Measurements from ENCODE around the gene LDLRAD4.

The LDLRAD4 gene

DNA sequence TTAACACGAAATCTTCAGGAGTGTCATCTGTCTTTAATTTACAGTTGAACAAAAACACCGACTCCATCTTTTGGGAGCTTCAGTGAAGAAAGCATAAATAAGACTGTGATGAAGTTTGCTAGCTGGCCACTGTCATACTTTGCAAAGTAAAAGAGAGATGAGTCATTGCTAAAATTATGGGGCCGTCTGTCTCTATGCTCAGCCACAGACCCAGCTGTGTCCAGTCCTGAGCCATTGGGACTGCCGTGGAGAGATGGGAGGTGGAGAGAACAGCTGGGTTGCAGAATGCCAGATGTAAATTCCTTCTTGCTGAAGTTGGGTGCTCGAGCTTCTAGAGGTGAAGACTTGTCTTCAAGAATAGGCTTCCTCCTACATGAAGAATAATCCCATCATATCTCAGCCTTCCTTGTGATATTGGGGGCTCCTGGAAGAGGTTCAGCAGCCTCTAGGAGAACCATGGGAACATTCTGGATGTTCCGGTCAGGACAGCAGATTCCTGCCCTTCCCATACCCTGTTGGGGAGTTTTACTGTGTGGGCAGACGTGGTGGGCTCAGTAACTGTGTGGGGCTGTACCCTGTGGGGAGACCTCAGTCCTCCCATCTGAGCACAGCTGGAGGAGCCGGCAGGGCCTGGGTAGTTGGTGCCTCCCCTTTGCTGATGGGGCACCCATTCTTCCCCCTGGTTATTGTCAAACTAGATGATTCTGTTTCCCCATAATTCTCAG lies 71.1 kb downstream of the LDLRAD4 start:
- no peak for DNase-seq

DNA sequence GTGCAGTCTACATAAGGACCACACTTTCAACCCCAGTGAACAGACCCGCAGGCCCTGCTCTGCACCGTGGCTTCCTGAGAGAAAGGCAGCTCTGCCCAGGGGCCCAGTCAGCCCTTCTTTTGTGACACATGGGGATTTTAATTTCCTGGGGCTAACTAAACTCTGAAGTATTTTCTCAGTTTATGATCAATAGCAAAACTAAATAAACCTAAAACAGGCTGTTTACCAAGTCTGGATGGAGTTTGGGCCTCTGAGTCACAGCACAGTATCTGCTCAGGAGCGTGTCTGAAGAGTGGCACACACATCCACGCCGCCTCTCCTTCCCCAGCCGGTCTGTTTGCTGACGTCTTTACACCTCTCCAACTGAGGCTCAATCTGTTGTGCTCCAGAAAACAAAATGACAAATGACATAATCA lies 72.3 kb downstream of the LDLRAD4 start:
- no peak for DNase-seq

DNA sequence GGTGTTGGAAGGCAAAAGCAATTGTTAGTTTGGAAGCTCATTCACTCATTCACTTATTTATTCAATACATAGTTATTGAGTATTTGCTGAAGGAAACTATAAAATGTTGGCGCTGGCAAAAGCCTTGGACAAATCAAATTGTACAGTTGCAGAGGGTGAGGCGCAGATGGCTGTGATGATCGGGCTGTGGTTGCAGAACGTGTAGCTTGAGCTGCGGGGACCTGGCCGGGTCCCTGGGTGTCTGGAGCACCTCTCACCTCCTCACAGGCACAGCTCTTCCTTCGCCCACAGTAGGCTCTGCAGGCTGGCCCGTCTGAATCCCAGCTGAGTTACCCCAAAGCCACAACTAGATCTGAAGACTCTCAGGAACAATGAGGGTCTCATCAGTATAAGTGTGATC lies 72.7 kb downstream of the LDLRAD4 start:
- no peak for DNase-seq

DNA sequence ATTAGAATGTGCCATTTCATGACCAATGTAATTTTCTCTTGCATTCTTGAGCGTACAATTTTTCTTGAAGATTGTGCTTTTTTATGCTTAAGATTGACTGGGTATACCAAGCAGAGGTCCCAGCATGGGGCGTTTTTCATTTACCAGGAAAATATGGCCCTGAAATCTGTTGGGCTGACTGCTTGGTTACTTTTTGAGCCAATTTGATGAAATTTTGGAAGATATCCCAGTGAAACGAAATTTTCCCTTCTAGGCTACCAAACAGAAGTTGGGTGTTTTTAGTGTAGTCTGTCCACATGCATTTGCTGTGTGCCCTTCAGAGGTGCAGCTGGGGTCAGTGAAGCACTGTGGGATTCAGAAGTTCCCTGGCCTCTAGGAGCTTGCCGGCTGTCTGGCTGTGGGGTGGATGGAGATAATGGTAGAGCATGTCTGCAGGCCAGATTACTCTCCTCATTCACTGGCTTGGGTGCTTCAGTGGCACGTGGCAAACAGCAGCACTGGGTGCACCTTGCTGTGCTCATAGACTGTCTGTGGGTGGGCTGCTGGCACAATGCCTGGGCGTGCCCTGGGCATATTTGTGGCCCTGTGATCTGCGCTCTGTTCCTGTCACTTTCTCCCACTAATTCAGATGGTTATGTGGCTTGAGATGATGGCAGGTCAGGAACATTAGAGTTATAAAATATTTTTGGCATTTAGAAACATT lies 73.3 kb downstream of the LDLRAD4 start:
- no peak for DNase-seq

DNA sequence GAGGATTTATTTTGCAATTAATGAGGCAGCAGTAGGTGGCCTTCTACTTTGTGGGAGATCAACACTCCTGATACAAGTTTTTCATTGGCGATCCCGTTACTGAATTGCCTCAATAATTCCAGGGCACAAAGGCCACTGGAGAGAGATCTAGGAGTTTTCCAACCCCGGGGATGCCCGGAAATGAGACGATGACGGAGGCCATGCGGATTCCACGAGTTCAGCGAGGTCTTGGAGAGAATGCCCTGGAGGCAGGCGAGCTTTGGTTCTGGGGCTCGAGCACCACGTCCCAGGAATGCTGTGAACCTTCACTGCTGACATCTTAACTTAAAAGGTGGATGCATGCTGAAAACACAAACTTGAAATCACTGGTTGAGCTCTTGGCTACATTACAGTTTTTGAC lies 74.2 kb downstream of the LDLRAD4 start:
- DNase-seq: no peak

DNA sequence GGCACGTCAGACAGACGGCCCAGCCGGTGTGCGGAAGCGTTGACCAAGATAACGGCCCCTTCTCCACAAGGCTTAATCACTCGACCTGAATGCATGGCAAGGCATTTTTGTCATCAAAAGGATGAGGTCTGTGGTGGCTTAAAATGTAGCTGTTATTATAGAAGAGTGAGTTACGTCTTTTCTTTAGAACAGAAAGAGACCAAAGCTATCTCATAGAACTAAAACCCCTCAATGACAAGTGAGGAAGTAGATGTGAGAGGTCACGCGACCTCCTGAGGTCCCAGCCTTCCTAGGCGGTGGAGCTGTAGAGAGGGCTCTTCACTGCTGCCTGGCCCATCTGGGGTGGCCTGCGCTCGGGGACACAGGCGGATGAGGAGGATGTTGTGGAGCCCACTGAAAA lies 75.7 kb downstream of the LDLRAD4 start:
- no peak for DNase-seq

DNA sequence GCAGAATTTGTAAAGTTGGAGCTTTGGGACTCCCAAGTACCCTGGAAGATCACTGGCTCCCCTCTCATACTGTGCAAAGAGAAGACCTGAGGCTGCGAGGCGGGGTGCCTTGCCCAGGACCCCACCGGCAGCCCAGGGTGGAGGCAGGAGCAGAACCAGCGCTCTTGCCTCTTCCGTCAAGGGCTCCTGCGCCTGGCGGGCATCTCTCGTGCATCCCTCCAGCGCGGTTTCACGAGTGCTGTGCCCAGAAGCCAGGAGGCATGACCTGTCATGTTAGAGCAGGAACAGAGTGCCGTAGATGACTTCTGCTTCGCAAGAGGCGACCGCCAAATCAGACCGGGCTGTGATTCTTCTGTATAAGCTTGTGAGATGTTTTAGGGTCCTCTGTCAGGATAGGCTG lies 77.3 kb downstream of the LDLRAD4 start:
- DNase-seq: no peak

DNA sequence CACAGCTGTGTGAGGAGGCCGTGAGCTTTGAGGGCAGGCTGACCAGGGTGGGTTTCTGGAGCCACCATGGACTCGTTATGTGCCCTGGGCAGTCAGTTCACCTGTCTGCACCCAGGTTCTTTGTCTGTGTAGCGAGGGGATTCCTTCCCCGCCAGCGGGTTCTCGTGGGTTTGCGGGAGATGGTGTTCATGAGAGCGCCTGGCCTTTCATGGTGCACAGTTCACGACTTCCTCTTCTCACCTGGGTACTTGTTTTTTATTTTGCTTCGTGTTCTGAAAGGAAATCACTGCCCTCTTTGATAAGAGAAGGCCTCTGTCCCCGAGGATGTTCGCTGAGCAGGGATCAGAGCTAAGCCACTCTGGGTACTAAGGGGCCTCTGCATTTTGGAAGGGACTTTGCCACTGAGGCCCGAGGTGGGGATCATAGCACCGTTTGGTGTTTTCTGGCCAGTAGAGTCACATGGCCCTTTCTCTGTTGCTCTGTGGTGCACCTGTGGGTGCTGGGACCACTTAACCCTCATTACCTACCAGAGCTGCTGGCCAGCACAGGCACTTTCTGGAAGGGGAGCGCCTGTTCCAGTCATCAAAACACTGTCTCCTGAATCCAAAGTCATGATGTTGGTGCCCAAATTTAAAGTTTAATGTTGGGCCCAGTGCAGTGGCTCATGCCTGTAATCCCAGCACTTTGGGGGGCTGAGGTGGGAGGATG lies 78.5 kb downstream of the LDLRAD4 start:
- no peak for DNase-seq

DNA sequence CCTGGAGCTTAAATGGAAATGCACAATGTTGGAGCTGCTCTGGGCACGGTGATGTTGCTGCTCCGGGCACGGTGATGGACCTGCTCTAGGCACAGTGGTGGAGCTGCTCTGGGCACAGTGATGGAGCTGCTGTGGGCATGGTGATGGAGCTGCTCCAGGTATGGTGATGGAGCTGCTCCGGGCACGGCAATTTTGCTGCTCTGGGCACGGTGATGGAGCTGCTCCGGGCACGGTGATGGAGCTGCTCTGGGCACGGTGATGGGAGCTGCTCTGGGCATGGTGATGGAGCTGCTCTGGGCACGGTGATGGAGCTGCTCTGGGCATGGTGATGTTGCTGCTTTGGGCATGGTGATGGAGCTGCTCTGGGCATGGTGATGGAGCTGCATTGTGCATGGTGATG lies 79.7 kb downstream of the LDLRAD4 start:
- DNase-seq: no peak

DNA sequence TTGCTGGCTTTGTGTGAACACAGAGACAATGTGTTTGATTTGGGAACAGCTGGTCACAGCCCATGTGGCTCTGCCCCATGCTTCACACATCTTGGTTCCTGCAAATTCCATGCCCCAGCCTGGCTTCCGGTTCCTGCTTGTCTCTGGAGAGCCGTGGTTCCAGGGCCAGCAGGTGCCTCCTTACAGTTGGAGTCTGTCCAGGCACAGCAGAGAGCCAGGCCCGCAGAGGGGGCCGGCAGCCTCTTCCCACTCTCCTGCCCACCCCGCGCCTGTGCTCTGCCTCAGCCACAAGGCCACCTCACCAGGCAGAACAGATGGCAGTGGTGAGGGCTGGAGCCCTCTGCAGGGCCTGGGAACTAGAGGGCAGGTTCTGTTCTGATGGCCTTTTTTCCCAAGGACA lies 81.5 kb downstream of the LDLRAD4 start:
- no peak for DNase-seq

DNA sequence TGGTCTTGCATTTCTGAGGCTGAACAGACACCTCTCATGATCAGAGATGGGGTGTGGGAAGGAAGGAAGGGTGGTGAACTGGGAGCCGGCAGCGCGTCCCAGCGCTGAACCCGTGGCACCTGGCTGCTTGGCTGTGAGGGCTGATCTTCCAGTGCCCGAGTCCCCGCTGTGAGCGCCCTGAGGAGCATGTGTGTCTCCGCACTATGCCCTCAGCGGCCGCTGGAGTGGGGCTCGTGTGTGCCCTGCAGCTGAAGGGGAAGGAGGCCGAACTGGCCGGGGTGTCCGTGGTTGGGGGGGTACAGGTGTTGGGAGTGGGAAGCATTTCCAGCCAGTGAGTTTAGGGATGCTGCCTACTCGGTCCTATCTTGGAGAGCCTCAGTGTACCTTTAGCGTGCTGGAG lies 82.2 kb downstream of the LDLRAD4 start:
- no peak for DNase-seq

DNA sequence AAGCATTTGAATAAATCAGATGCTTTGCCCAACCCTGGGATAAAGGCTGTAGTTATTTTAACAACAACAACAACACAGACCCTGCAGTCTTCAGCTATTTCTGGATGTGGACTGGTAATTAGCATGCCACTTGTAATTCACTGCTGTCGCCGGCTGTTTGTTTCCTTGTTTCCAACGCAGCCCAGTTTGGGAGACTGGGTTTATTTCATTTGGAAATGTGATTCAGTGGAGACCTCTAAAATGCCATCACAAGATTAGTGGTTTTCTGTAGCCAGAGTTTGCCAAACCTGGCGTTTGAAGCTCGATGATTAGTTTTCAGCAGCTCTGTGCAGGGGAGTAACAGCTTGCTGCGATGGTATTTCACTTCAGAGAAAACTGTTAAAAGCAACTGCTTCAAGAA lies 83.5 kb downstream of the LDLRAD4 start:
- no peak for DNase-seq

DNA sequence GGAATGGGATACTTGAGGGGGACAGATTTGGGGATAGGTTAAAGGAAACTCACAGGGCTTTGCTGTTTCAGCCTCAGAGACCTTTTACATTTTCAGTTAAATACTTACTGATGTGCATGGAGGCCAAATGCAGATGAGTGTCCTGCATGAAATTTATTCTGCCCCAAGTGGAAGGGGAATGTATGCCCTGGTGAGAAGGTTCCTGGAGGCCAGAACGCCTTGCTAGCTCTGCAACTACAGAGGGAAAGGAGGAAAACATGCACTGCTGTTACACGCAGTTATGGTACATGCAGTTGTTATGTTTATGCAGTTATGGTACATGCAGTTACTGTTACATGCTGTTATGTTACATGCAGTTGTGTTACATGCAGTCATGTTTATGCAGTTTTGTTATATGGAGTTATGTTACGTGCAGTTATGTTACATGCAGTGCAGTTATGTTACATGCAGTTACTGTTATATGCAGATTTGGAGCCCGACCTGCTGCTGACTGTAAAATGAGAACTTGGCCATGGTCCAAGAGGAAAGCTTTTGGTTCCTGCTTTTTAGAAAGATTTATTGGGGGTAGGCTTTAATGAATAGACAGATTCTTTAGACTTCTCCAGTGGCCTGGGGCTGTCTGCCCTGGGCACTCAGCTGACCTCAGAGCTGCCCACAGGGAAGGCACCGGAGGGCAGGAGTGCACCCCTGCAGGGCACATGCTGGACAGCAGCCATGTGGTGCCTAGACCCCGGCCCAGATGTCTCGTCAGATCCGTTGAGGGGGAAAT lies 84.1 kb downstream of the LDLRAD4 start:
- DNase-seq: peak; percentile 8

DNA sequence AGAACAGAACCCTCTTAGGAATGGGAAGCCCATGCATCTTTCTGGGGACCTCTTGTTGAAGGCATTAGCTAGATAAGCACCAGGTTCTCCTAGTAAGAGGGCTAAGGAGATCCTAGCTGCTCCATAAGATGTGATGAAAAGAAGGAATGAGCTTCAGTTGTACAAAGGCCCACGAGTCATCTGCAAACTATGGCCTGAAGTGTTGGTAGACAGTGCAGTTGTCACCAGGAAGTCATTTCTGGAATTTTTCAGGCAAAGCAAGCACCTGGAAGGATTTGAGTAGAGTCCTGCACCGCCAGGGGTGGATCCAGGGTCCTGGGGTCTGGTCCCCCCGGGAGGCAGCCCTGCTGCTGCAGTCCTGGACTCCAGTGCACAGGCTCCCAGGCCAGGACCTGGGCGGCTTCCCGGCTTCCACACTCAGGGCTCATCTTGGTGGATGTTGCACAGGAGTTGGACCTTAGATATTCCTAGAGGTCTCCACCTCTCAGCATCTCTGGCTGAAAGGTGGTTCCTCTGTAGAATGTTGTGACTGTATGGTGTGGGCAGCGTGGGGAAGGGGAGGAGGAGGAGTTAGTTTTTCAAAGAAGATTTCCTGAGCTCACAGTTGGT lies 85.3 kb downstream of the LDLRAD4 start:
- no peak for DNase-seq

DNA sequence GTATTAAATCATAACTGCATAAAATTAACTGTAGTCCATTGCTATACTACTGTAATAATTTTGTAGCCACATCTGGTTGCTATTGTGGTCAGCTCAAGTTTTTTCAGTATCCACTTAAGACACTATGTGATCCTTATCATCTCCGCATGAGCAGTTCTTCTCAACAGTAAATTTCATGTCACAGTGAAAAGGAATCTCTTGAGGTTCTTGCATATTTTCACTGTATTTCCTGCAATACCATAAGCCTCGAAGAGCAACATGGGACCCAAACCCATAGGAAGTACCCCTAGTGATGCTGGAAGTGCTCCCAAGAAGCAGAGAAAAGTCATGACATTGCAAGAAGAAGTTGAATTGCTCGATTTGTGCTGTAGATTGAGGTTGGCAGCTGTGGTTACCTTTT lies 86.7 kb downstream of the LDLRAD4 start:
- no peak for DNase-seq

DNA sequence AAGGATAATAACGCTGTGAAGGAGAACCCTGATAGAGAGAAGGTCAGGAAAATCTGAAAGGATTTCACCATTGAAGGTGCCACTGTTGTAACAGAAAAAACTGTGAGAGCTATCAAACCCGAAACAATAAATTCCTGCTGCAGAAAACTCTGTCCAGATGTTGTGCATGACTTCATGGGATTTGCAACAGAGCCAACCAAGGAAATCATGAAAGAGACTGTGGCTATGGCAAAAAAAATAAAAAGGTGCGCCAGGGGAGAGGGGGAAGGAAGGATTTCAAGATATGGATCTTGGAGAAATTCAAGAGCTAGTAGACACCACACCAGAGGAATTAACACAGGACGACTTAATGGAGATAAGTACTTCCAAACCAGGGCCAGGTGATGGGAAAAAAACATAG lies 88.0 kb downstream of the LDLRAD4 start:
- no peak for DNase-seq

DNA sequence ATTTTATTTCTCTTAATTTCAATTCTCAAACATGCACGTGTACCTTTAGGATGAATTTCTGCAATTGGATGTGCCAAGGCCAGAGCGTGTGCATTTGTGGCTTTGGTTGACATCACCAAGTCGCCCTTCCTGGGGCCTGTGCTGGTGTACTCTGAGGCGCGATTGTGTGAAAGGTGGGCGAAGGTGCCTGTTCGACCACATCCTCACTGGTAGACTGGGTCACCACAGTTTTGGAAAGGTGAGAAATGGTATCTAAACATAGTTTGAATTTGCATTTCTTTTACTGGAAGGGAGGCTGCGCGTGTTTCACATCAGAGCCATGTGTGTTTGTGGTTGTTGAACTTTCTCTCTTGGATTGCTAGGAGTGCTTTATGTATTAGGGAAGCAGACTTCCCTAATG lies 89.8 kb downstream of the LDLRAD4 start:
- no peak for DNase-seq

DNA sequence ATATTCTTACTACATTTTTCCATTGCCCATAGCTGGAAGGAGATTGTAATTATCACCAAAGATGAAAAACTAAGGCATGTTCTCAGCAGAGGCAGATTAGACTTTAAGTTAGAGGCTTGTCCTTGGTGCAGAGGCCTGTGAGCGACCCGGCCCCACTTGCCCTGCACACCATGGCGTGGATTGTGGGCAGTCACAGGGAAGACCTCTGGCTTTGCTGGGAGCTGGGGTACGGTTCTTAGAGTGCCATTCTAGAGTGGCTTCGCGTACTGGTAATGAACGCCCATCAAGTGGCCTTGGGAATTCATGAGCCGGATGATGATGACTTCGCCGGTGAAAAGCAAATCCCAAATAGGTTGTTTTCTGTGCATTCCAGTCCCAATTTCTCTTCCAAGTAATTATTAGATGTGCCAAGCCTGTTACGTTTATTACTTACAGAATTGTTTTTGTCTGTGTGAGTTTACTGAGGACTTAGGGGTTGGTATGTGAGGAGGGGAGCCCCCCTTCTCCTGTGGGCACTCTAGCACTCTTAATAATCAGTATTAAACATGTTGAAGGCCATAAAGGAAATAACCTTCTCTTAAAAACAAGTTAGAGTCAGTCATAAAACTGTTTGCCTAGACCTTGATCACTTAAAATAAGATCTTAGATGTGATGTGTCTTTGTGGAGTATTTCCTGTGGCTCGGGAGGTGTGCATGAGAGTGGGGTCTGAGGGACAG lies 90.6 kb downstream of the LDLRAD4 start:
- DNase-seq: no peak

DNA sequence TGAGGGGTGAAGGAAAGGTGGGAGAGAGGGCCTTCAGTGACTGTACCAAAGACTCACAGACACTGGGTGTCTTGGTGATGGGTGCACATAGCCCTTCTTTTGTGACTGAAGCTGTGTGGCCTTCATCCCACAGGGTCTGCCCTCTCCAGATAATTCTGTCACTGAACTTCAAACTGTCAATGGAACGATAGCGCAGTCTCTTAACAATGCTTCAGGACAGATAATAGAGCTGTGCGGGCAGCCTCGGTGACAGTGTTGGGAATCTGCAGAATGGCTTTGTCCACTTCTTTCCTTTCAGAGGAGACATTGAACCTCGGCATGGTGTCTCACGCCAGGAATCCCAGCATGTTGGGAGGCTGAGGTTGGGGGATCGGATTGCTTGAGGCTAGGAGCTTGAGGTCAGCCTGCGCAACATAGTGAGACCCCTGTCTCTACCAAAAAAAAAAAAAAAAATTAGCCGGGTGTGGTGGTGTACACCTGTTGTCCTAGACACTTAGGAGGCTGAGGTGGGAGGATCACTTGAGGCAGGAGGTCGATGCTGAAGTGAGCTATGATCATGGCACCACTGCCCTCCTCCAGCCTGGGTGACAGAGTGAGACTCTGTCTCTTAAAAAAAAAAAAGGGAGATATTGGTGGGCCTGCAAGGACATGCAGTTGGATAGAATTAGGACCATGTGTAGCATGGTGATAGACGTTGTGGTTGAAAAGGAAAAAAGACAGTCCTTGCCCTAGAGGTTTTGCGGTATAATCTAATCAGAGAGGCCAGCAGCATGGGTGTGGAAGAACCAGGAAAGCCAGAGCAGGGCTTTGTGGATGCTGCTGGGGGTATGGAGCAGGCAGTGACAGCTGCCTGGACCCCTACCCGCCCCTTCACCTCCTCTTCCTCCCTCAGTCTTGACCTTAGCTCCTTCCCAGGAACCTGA lies 91.4 kb downstream of the LDLRAD4 start:
- no peak for DNase-seq

DNA sequence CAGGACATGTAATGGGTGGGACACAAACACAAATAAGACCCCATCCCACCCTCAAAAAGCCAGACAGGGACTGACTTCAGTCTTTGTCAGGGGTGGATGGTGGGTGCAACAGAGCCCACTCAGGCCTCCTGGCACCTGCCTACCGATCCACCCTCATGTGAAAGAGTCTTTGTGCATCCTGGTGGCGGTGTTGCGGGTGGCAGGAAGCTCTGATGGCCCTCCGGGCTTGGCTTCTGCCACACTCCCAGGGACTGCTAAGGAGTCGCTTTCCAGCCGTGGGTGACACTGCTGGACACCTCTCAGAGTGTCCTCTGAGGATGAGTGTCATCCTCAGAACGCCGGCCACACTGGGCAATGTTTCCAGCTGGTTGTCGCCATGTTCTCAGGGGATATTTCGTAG lies 92.6 kb downstream of the LDLRAD4 start:
- DNase-seq: no peak

DNA sequence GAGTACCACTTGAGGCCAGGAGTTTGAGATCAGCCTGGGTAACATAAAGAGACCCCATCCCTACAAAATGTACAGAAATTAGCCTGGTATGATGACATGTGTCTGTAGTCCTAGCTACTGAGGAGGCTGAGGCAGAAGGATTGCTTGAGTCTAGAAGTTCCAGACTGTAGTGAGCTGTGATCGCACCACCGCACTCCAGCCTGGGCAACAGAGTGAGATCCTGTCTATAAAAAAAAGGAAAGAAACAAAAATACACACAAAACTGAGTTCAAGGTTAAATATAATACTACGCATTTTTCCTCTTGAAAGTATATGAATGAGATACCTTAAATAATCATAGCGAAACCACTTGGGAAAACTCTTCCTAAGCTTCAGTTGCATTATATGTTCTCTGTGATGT lies 94.0 kb downstream of the LDLRAD4 start:
- no peak for DNase-seq

All from NCI-H2227 treated with DMSO at 0.1 percent for 48 hours (cell line).